Measurements from ENCODE around the gene CLDN11. TPM values are rescaled to one million over a fixed set of nuclear protein-coding genes. Genes with fewer than 3 reads are reported as not detected.

CLDN11 gene
- total RNA-seq (2013; cell fraction: nucleolus; rRNA removed) = 0.38 TPM in 1 of 2 replicates, not detected in the other
- total RNA-seq (2014; rRNA removed) (0.16 TPM in 1 of 2 replicates, not detected in the other), total RNA-seq (2014; rRNA removed; fragmentation: Illumina TruSeq; extraction: Trizol) (not detected in 2 replicates), total RNA-seq (2021) (0.15 and 0.29 TPM in 2 replicates), polyA plus RNA-seq (2011; rRNA removed) (not detected in 2 replicates), polyA plus RNA-seq (2014; fragmentation: Illumina TruSeq; extraction: Trizol) (not detected in 2 replicates), polyA plus RNA-seq (2014; fragmentation: Nextera tagmentation; extraction: Ambion mirVana) (not detected), polyA plus RNA-seq (2014; rRNA removed) (not detected in 2 replicates), polyA plus RNA-seq (2016; fragmentation: Nextera tagmentation; extraction: Ambion mirVana) (not detected), polyA minus RNA-seq (2011; rRNA and poly(A)+ RNA removed) (not detected in 2 replicates), Bru-seq, nascent RNA (not detected), BruChase-seq, experiment 1, labeled RNA remaining after a 6-hour chase (percentile 33 among the genes with signal in this experiment), BruChase-seq, experiment 2, labeled RNA remaining after a 2-hour chase (not detected)
- not detected for polyA plus RNA-seq (2011; ENCODE audit: low read depth)
- 0.03 TPM in 1 of 2 replicates, not detected in the other for polyA plus RNA-seq (2011; cell fraction: cytosol; rRNA removed)
- not detected in 2 replicates for polyA plus RNA-seq (2011; cell fraction: nucleus; rRNA removed)
- 0.15 TPM in 1 of 2 replicates, not detected in the other for polyA plus RNA-seq (2012)
- polyA minus RNA-seq (2011; cell fraction: cytosol; rRNA and poly(A)+ RNA removed) = not detected in 2 replicates
- polyA minus RNA-seq (2011; cell fraction: nucleus; rRNA and poly(A)+ RNA removed) = not detected in 2 replicates
- long read RNA-seq, experiment 1 = 0 reads
- long read RNA-seq, experiment 2 = 0 reads

- intact Hi-C loops (cut with micrococcal nuclease; ENCODE audit: unreplicated experiment) = no loop called here
- no peaks in the 10 kb centered on the region for H3K36me3 ChIP-seq (ENCODE audit: control insufficient read depth in 2 of 2, insufficient read depth in 2 of 2, low read length in 1 of 2)
- in situ Hi-C loops (cut with MboI) = loop anchor here (5.0 kb wide), 1 partner anchor 394 kb away; no protein-coding TSS in a partner anchor
- SMC1A ChIA-PET (ENCODE audit: uncharacterized antibody, unreplicated experiment) = interaction anchor here (9.2 kb wide), 1 partner anchor 393 kb away, joined by 114 read pairs; no protein-coding TSS in a partner anchor
- 18% methylated on average over 68 of the region's 79 CpGs for WGBS (ENCODE audit: insufficient coverage, insufficient replicate concordance, low lambda C conversion rate, missing lambda C conversion rate)
- DNase-seq (ENCODE audit: low read depth, low spot score) (no peak), ATAC-seq (no peak), FAIRE-seq (no peak)
- no peaks in the 10 kb centered on the region for H3K4me1 ChIP-seq (ENCODE audit: control insufficient read depth, insufficient read depth, low read length)
- RAD21 ChIA-PET (ENCODE audit: unreplicated experiment) = no interaction called here
- POLR2A ChIA-PET = interaction anchor here (0.6 kb wide), 1 partner anchor 206 kb away, joined by 7 read pairs; no protein-coding TSS in a partner anchor
- no peaks in the 10 kb centered on the region for H3K9me3 ChIP-seq (replicated peaks; ENCODE audit: control insufficient read depth, insufficient read depth, low read length)
- H3K79me2 ChIP-seq (ENCODE audit: control insufficient read depth, insufficient read depth, low read length) = no peaks in the 10 kb centered on the region
- H3K27me3 ChIP-seq (replicated peaks in 1 of 2; ENCODE audit: control insufficient read depth in 2 of 2, insufficient read depth in 2 of 2, low read length in 1 of 2) = peaks cover 11 to 19% of the 10 kb centered on the region in 2 experiments; a peak in 3 of 4 replicates
- CTCF ChIA-PET = interaction anchor here (0.7 to 10.2 kb wide), 2 partner anchors 13 to 393 kb away, joined by 3 to 264 read pairs; no protein-coding TSS in a partner anchor
- H3K4me3 ChIP-seq = no peak within 1 kb of the TSS
- no TSS peak for BruUV-seq (replicated peaks)
- no peak within 1 kb of the TSS for H3K27ac ChIP-seq (ENCODE audit: control insufficient read depth, insufficient read depth)
- no peaks in the 10 kb centered on the region; the same call in 1 of the 2 replicates for H4K20me1 ChIP-seq (ENCODE audit: control insufficient read depth, insufficient read depth)
- peak; percentile 26 for TF ChIP-seq SUZ12 (IDR thresholded peaks at IDR 0.05; ENCODE audit: unreplicated experiment)
- TF ChIP-seq ZNF274 (IDR thresholded peaks at IDR 0.05; ENCODE audit: insufficient read depth, insufficient read length) = no peak
- no peak within 1 kb of the TSS for H2AFZ ChIP-seq (ENCODE audit: control insufficient read depth, low read depth, low read length)
- no peak within 1 kb of the TSS for H3K9ac ChIP-seq (ENCODE audit: control insufficient read depth, insufficient read depth, low read length)
- no peak within 1 kb of the TSS for H3K4me2 ChIP-seq (ENCODE audit: control insufficient read depth, insufficient read depth)
Measured at GRCh38 chr3:170418422-170419398, at the start of gene CLDN11. Gene CLDN11 (plus strand): TSS chr3:170418868. CDS start chr3:170419067, 199 bp downstream.
